ENCODE data around the gene GLB1L.

GLB1L gene

DNA sequence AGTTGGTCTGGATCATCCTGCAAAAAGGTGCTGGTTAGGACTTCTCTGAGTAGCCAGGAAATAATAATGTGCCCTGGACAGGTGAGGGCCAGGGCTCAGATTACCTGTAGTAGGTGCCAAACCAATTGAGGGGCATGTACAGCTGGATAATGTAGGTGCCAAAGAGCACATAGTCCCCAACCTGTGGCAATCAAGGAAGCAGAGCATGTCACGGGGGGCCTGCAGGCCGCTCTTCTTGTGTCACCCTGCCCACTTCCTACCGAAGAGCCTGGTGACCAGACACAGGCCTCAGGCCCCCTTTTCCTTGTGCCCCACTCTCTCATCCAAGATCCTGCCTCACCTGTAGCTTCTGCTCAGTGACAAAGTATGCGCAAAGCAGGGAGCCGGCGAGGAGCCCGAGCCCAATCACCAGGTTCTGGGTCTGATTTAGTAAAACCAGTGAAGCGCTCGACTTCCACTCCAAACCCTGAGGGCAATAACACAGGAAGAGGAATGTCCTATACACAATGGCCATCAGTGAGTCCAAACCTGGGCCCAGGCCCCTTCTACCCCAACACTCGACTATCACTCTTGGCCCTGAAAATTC lies 31.7 kb downstream of the GLB1L start:
- TF ChIP-seq CTCF (IDR thresholded peaks at IDR 0.05; ENCODE audit: low read depth, low read length): no peak
- in situ Hi-C loops (cut with HindIII; ENCODE audit: low sequenced_read_pairs): no loop called here
- DNase-seq (ENCODE audit: low read depth, low spot score): no peak
- H3K4me3 ChIP-seq (ENCODE audit: low read depth, low read length): no peak overlapping the region

DNA sequence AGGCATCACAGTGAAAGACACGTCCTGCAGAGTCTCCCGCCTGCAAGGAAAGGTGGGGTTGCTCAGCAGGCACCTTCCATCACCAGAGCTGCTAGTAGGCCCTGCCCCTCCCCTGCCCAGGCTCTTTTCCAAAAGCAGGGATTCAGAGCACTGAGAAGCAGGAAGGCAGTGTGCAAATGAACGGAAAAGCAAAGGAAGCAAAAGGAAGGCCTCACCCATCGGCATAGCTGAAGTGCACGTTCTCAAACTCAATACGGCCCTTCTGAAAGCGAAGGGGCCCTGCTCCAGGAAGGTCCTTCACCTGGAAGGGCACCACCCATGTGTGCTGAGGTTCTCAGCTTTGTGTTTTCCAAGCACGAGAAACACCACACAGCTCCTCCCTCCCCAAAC lies 32.2 kb downstream of the GLB1L start:
- no peak for DNase-seq (ENCODE audit: low read depth, low spot score)
- no peak overlapping the region for H3K4me3 ChIP-seq (ENCODE audit: low read depth, low read length)
- TF ChIP-seq CTCF (IDR thresholded peaks at IDR 0.05; ENCODE audit: low read depth, low read length): no peak
- in situ Hi-C loops (cut with HindIII; ENCODE audit: low sequenced_read_pairs): no loop called here

DNA sequence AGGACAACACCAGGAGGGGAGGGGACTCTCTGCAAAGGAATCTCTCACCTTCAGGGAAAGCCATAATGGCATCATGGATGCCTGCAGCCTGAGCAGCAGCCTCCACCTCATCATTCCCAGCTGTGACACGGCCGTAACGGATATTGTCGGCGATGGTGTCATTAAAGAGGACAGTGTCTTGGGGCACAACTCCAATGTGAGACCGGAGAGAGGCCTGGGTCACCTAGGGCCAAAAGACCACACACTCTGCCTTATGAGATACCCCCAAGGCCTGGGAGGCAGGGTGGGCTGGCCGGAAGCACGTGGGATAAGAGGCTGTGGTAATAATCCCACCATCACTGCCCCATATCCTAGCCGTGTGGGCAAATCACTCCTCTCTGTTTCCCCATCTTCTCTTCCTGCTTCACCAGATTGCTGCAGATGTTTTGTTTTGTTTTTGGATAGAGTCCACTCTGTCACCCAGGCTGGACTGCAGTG lies 34.3 kb downstream of the GLB1L start:
- in situ Hi-C loops (cut with HindIII; ENCODE audit: low sequenced_read_pairs): no loop called here

DNA sequence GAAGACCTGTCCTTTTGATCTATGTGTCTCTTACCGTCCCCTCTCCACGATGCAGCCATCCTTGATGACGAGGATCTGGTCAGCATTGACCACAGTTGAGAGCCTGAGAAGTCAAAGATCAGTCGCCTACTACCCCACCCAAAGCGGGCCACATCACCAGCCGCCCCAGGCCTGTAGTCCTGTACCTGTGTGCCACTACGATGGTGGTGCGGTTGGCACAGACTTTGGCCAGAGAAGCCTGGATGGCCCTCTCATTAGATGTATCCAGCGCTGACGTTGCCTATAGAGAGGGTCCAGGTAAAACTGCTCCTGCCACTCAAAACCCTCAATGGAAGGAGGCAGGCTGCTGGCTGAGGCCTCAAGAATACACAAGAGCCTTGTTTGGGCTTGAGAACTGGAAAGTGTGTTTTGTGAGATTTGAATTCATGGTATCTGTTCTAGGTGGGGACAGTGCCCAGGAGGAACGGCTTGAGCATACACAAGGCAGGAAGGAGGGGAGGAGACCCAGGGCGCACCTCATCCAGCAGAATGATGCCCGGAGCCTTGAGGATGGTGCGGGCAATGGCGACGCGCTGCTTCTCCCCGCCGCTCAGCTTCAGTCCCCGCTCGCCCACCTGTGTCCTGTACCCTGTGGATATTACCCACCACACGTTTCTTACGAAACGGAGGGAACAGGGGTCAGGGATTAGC lies 34.9 kb downstream of the GLB1L start:
- no peak for DNase-seq (ENCODE audit: low read depth, low spot score)
- no peak for TF ChIP-seq CTCF (IDR thresholded peaks at IDR 0.05; ENCODE audit: low read depth, low read length)
- in situ Hi-C loops (cut with HindIII; ENCODE audit: low sequenced_read_pairs): no loop called here
- no peak overlapping the region for H3K4me3 ChIP-seq (ENCODE audit: low read depth, low read length)

More for the DNA sequence above, 34.3 kb downstream of the GLB1L start:
- no peak for TF ChIP-seq CTCF (IDR thresholded peaks at IDR 0.05; ENCODE audit: low read depth, low read length)
- no peak for DNase-seq (ENCODE audit: low read depth, low spot score)
- H3K4me3 ChIP-seq (ENCODE audit: low read depth, low read length): no peak overlapping the region

DNA sequence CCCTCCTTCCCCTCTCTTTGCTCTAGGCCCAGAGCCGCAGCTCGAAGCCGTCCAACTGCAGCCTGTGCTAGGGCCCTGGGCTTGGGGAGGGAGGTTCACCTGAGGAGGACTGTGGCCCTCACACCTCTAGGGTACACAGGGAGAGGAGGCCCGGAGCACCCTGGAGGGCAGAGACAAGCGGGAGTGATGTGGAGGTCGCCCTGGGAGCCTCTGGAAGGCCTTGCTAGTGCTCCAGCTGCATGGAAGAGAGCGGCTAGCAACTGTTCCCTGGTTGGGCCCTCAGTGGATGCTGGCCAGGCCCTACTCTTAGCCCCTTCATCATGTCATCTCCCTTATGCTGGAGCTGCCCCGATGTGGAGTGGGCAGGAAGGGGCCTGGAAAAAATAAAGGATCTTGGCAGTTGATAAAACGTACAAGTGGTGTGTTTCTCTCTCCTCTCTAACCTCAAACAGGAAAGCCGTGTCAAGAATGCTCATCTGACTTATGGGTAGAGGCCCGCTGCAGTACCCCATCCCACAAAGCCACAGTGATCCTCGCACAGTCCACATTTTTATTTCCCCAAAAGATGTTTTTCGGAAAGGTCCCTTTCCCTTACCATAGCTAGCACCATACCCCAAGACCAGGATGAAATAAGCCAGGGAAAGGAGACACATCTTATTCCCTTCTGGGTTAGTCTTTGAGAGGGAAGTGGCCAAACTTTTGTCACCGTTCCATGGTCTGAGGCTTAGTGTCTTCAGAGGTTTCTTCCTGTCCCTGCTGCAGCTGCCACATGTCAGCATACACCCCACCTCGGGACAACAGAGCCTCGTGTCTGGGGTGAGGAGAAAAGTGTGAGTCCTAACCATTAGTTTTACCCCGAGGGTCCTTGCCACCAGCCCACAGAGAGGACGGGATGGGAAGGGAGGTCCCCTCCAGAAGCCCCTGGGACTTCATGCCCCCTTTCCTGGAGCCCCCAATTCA lies 35.7 kb downstream of the GLB1L start:
- no peak overlapping the region for H3K4me3 ChIP-seq (ENCODE audit: low read depth, low read length)
- TF ChIP-seq CTCF (IDR thresholded peaks at IDR 0.05; ENCODE audit: low read depth, low read length): no peak
- DNase-seq (ENCODE audit: low read depth, low spot score): no peak
- in situ Hi-C loops (cut with HindIII; ENCODE audit: low sequenced_read_pairs): no loop called here

- TF ChIP-seq CTCF (IDR thresholded peaks at IDR 0.05; ENCODE audit: low read depth, low read length): no peak
- H3K4me3 ChIP-seq (ENCODE audit: low read depth, low read length): no peak overlapping the region
- peak; percentile 22 for DNase-seq (ENCODE audit: low read depth, low spot score)
- in situ Hi-C loops (cut with HindIII; ENCODE audit: low sequenced_read_pairs): no loop called here
Measured at GRCh38 chr2:219207884-219208740, 37.1 kb downstream of the GLB1L start.
